WERI-Rb-1 (cell line): ENCODE data around the gene SRRD.

ENCODE experiments used
- DNase-seq: peaks from one replicate; pipeline ENCODE4 v3.0.0-alpha.2; 2020
- H3K27ac ChIP-seq: fragments of 250-450 bp; sonication (Bioruptor Pico); 2 replicates; pipeline ENCODE4 v1.5.1; 2020; ENCODE audit warnings: mild to moderate bottlenecking, moderate library complexity
- H3K27me3 ChIP-seq: fragments of 250-450 bp; sonication (Bioruptor Pico); 2 replicates; pipeline ENCODE4 v1.5.1; 2021; ENCODE audit warnings: mild to moderate bottlenecking, low read depth, moderate library complexity; ENCODE audit not compliant: insufficient read depth, severe bottlenecking
- H3K36me3 ChIP-seq: fragments of 250-450 bp; sonication (Bioruptor Pico); 2 replicates; pipeline ENCODE4 v1.5.1; 2020; ENCODE audit warnings: mild to moderate bottlenecking, moderate library complexity
- H3K4me3 ChIP-seq: 2 replicates; pipeline ENCODE4 v1.5.1; 2011; ENCODE audit warnings: low read depth, mild to moderate bottlenecking, control low read depth, low read length
- H3K9me3 ChIP-seq: fragments of 250-450 bp; sonication (Bioruptor Pico); 2 replicates; pipeline ENCODE4 v1.5.1; 2021; ENCODE audit warnings: mild to moderate bottlenecking, moderate library complexity; ENCODE audit not compliant: severe bottlenecking
- TF ChIP-seq, protein P1 (sequence below): IDR thresholded peaks from 2 replicates; pipeline ENCODE4 v1.5.1; 2011; ENCODE audit warnings: low read depth, mild to moderate bottlenecking, control low read depth, inconsistent platforms, low read length

SRRD gene

DNA sequence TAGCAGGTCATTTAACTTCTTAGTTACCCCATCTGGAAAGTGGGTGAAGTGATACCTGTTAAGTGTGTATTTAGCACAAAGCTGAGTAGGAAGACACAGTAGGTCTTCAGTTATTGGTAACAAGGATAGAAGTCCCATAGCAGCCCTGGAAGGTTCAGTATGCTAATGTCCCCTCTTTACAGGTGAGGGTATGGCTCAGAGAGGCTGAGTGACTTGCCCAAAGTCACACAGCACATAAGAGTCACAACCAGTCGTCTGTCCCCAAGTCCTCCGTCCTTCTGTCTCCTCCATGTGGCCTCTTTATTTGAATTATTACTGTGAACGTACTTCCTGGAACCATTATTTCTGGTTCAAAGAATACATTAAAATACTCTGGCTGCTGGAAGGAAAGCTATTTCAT is 44.1 kb upstream of the SRRD start:
- Histone ChIP-seq H3K9me3 (no peaks in the 10 kb centered on the region), H3K4me3 (no peak overlapping the region), H3K27ac (peak overlapping the region; percentile 51), H3K36me3 (peaks cover 27% of the 10 kb centered on the region), H3K27me3 (no peaks in the 10 kb centered on the region)
- DNase-seq = no peak
- TF ChIP-seq, protein P1, sequence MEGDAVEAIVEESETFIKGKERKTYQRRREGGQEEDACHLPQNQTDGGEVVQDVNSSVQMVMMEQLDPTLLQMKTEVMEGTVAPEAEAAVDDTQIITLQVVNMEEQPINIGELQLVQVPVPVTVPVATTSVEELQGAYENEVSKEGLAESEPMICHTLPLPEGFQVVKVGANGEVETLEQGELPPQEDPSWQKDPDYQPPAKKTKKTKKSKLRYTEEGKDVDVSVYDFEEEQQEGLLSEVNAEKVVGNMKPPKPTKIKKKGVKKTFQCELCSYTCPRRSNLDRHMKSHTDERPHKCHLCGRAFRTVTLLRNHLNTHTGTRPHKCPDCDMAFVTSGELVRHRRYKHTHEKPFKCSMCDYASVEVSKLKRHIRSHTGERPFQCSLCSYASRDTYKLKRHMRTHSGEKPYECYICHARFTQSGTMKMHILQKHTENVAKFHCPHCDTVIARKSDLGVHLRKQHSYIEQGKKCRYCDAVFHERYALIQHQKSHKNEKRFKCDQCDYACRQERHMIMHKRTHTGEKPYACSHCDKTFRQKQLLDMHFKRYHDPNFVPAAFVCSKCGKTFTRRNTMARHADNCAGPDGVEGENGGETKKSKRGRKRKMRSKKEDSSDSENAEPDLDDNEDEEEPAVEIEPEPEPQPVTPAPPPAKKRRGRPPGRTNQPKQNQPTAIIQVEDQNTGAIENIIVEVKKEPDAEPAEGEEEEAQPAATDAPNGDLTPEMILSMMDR = no peak

DNA sequence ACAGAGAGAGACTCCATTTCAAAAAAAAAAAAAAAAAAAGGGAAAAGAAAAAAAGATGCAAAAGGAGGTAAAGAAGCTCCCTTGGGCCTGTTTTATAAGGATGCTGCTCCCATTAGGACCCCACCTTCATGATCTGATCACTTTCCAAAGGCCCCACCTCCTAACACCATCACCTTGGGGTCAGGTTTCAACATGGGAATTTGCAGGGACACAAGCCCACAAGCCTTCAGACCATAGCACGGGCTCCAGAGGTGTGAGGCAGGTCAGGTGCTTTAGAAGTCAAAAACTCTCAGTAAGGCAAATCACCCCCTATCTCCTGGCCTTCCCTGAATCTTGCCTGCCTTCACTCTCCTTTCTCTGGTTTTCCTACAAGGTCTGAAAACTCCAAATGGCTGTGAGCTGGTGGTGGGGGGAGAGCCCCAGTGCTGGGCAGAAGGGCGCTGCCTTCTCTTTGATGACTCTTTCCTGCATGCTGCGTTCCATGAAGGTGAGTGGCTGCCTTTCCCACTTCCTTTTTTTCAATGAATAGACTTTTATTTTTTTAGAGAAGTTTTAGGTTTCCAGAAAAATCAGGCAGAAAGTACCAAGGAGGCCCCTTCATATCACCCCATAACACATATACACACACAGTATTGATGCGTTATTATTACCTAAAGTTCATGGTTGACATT is 41.5 kb upstream of the SRRD start:
- H3K9me3 ChIP-seq = no peaks in the 10 kb centered on the region
- TF ChIP-seq, protein P1 = no peak

DNA sequence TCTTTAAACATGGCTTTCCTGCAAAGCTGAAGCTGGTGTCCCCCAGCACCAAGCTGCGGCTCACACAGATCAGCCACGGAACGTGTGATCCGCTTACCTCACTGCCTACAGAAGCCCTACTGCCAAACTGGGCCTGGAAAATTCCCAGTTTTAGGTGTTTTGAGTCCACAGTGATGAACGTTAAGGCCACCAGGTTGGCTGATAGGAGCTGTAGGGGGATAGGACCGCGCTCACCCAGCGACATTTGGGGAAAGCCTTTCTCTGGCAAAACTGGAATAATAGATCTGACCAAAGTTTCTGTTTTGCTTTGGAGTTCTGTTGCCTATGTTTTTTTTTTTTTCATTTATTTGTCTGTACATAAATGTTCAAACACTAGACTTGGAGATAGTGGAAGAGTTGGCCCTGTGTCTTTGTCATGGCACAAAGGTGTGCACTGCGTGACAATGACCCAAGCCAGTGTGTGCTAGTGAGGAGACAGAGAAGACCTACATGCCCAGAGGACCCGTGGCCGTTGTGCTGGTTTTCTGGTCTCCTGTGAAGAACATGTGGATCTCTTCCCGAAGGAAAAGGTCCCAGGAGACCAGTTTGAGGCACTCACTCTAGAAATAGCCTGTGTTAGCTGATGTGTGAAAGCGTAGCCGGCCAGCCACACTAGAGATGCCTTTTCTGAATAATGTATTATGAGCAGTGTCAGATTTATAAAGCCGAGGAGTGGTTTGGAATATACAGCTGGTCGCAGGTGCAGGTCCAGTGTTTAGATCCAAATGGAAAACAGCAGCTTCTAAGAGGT is 39.6 kb upstream of the SRRD start:
- TF ChIP-seq, protein P1 = no peak
- Histone ChIP-seq H3K27me3 (no peaks in the 10 kb centered on the region), H3K9me3 (no peaks in the 10 kb centered on the region), H3K27ac (peak overlapping the region; percentile 86), H3K36me3 (peaks cover 17% of the 10 kb centered on the region), H3K4me3 (no peak overlapping the region)
- no peak for DNase-seq

More for the DNA sequence above, 41.5 kb upstream of the SRRD start:
- no peak overlapping the region for H3K27ac ChIP-seq
- H3K27me3 ChIP-seq = no peaks in the 10 kb centered on the region
- H3K4me3 ChIP-seq = no peak overlapping the region
- H3K36me3 ChIP-seq = peaks cover 17% of the 10 kb centered on the region
- DNase-seq = no peak

DNA sequence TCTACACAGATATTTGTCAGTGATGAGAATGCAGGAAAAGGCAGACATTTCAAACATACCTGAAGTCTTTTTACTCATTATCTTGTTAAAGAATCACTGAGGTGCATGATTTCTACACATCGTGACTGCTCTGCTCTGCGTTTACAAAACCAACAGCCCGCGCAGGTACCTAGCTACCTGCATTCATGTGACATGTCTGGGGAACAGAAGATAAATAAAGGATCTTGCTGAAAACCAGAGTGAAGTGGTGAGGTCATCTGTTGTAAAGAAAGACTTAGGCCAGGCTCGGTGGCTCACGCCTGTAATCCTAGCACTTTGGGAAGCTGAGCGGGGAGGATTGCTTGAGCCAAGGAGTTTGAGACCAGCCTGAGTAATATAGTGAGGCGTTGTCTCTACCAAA is 38.9 kb upstream of the SRRD start:
- no peak for DNase-seq
- Histone ChIP-seq H3K9me3 (no peaks in the 10 kb centered on the region), H3K27me3 (no peaks in the 10 kb centered on the region), H3K4me3 (no peak overlapping the region), H3K27ac (peak overlapping the region; percentile 86), H3K36me3 (peaks cover 20% of the 10 kb centered on the region)
- TF ChIP-seq, protein P1 = no peak

DNA sequence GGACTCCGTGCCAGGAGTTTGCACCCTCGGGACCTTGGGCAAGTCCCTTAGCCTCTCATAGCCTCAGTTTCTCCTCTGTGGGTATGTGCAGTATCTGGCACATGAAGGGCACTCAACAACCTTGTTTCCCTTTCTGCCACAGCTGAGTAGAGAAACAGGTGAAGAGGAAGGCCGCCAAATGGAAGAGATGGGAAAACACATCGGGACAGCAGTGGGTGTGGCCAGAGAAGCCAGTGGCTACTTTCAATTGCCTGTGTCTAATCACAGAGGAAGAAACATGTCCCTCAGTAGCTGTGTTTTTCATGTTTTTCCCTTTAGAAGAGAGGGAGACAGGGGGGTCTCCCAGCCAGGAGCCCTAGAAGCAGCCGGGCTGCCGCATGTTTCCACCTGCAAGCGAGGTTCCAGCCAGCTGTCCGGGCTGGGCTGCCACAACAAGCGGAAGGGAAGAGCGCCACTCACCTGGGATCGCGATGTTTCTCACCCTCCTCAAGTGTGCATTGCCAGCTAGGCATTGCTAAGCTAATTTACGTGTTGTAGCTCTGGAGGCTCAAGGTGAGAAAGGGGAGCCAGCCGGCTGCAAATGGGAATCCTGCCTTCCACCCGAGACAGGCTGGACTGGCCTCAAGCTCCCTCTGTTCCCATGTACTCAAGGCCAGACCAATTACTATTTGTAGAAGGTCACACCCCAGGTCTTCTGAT is 38.0 kb upstream of the SRRD start:
- DNase-seq = no peak
- TF ChIP-seq, protein P1 = no peak

More for the DNA sequence above, 38.0 kb upstream of the SRRD start:
- H3K27ac ChIP-seq = peak overlapping the region; percentile 86
- H3K9me3 ChIP-seq = no peaks in the 10 kb centered on the region
- H3K4me3 ChIP-seq = no peak overlapping the region
- no peaks in the 10 kb centered on the region for H3K27me3 ChIP-seq
- H3K36me3 ChIP-seq = peaks cover 28% of the 10 kb centered on the region
